Adrenal gland (tissue), 12 donors: Measurements from ENCODE around the gene EFTUD2. TPM values are rescaled to one million over a fixed set of nuclear protein-coding genes. Genes with fewer than 3 reads are reported as not detected.

Experiments
- DNase-seq, 7 donors: peaks; one replicate each; pipeline ENCODE4 v3.0.0-alpha.2; 2019 to 2020
- H3K27ac ChIP-seq, 5 donors: fragments of 200-600 bp; sonication (generic) in 4 of 5; 1 replicate in 3 of 5; 2 replicates in 2 of 5; pipeline versions ENCODE4 v1.5.1 to v1.8.0; 2016 to 2020; ENCODE audit warnings: mild to moderate bottlenecking in 1 of 5
- H3K27me3 ChIP-seq: fragments of 200-600 bp; 2 replicates; pipeline ENCODE4 v1.8.0; 2021
- H3K36me3 ChIP-seq, 2 donors: fragments of 200-600 bp; replicated peaks in 1 of 2; 1 replicate in 1 of 2; 2 replicates in 1 of 2; pipeline versions ENCODE4 v1.5.1 to v1.8.0; 2018 to 2022
- H3K4me1 ChIP-seq, 2 donors: fragments of 200-600 bp; replicated peaks in 1 of 2; 1 replicate in 1 of 2; 2 replicates in 1 of 2; pipeline versions ENCODE4 v1.5.1 to v1.8.0; 2018 to 2021
- H3K4me3 ChIP-seq, 4 donors: fragments of 200-600 bp; sonication (generic) in 3 of 4; one replicate each; pipeline ENCODE4 v1.5.1; 2016 to 2018
- H3K9me3 ChIP-seq, 3 donors: fragments of 200-600 bp; sonication (generic) in 1 of 3; replicated peaks in 1 of 3; 1 replicate in 2 of 3; 2 replicates in 1 of 3; pipeline versions ENCODE4 v1.5.1 to v1.8.0; 2016 to 2021
- POLR2A ChIP-seq, 2 donors: fragments of 450-650 bp; IDR thresholded peaks; one replicate each; pipeline ENCODE4 v1.6.1; 2017; ENCODE audit warnings: antibody characterized with exemption in 2 of 2, mild to moderate bottlenecking in 2 of 2, moderate library complexity in 1 of 2
- WGBS, 4 donors: extraction: QIAGEN DNeasy Blood & Tissue Kit in 2 of 4; methylation state at CpG; one replicate each; pipeline versions ENCODE4 v1.1.5 to v1.1.7; 2013 to 2017; 5-methylcytosine and 5-hydroxymethylcytosine counted together
- intact Hi-C, 2 donors: fragments of 100-400 bp; cut with DNase I; formaldehyde crosslinking; loops; one replicate each; pipeline versions ENCODE4 v1.14.1 to v1.15.0; 2022 to 2023
- polyA plus RNA-seq, 3 donors: library from polyadenylated mRNA; stranded (reverse); fragments of 200-250 nt in 2 of 3; fragments of 350-450 nt in 1 of 3; fragmentation: Illumina TruSeq in 1 of 3; extraction: RNeasy Lipid Tissue Mini Kit (QIAGEN cat#74804) in 1 of 3; gene quantifications; one replicate each; pipeline ENCODE4 v1.2.3, GENCODE V29; 2013 to 2014
- total RNA-seq, 9 donors: library from RNA; depleted of rRNA in 4 of 9; stranded (reverse); fragments of >200 nt in 4 of 9; fragments of 120-200 nt in 1 of 9; fragmentation: NEBNext Ultra II Directional in 1 of 9; extraction: Animal tissue kit (Norgen Biotek cat#: 25700) in 1 of 9; gene quantifications; one replicate each; pipeline versions ENCODE4 v1.1.0 to v1.2.4, GENCODE V29; 2013 to 2023
- TF ChIP-seq, protein P1 (sequence below), 6 experiments: fragments of 450-650 bp in 4 of 6; fragments of 200-600 bp in 2 of 6; sonication (generic) in 1 of 6; IDR thresholded peaks; 1 replicate in 5 of 6; 2 replicates in 1 of 6; pipeline versions ENCODE4 v1.5.1 to v1.8.0; 2016 to 2021; ENCODE audit warnings: antibody characterized with exemption in 6 of 6, mild to moderate bottlenecking in 2 of 6, moderate library complexity in 1 of 6
- donor health status: healthy with polysubstance abuse.
- donor health status: Bipolar disorder and iron deficiency.
- donor health status: DM: yes; HTN: yes; CAD: no.
- donor health status: DM: no; HTN: no; CAD: no.
- donor health status: DM: no; HTN: no; CAD: no.
- donor health status: DM: yes; HTN: yes; CAD: no.

Gene EFTUD2
- total and polyA plus RNA-seq, 12 donors: 30.5 to 122 (median 87.2) TPM

DNA sequence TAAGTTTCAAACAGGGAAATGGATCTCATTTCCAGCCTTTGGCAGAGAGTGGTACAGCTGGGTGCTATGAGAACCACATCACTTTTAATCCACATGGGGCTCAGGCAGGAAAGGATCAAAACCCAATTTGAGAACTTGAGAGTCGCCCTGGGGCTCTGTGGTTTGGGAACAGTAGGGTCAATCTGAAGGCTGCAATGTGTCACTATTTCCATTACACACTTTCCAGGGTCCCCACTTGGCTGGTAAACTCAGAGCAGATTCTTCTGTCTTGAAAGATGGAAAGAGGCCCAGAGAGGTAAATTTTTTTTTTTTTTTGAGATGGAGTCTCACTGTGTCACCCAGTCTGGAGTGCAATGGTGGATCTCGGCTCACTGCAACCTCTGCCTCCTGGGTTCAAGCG, 58.3 kb downstream of the EFTUD2 start:
- Histone ChIP-seq H3K36me3 (no peaks in the 10 kb centered on the region), H3K4me3 (no peak overlapping the region), H3K27ac (no peak overlapping the region), H3K4me1 (no peaks in the 10 kb centered on the region), H3K27me3 (no peaks in the 10 kb centered on the region), H3K9me3 (no peaks in the 10 kb centered on the region)
- TF ChIP-seq, protein P1, sequence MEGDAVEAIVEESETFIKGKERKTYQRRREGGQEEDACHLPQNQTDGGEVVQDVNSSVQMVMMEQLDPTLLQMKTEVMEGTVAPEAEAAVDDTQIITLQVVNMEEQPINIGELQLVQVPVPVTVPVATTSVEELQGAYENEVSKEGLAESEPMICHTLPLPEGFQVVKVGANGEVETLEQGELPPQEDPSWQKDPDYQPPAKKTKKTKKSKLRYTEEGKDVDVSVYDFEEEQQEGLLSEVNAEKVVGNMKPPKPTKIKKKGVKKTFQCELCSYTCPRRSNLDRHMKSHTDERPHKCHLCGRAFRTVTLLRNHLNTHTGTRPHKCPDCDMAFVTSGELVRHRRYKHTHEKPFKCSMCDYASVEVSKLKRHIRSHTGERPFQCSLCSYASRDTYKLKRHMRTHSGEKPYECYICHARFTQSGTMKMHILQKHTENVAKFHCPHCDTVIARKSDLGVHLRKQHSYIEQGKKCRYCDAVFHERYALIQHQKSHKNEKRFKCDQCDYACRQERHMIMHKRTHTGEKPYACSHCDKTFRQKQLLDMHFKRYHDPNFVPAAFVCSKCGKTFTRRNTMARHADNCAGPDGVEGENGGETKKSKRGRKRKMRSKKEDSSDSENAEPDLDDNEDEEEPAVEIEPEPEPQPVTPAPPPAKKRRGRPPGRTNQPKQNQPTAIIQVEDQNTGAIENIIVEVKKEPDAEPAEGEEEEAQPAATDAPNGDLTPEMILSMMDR (IDR thresholded peaks at IDR 0.05): no peak
- no peak for TF ChIP-seq POLR2A (IDR thresholded peaks at IDR 0.05)
- intact Hi-C loops: no loop called here
- 71 to 87% (median 81%) methylated on average over 3 of the region's 3 CpGs for WGBS, 4 donors
- no peak for DNase-seq

DNA sequence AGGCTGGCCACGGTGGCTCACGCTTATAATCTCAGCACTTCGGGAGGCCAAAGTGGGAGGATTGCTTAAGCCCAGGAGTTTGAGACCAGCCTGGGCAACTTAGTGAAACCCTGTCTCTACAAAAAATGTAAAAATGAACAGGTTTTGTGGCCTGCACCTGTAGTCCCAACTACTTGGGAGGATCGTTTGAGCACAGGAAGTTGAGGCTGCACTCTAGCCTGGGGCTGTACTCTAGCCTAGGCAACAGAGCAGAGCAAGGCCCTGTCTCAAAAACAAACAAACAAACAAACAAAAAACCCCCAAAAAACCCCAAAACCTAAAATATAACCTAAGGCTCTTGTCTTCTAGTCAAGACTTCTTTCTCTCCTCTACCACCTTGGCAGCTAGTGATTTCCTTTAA, 59.0 kb downstream of the EFTUD2 start:
- Histone ChIP-seq H3K27ac (no peak overlapping the region), H3K4me1 (no peaks in the 10 kb centered on the region), H3K9me3 (no peaks in the 10 kb centered on the region), H3K27me3 (no peaks in the 10 kb centered on the region), H3K4me3 (no peak overlapping the region), H3K36me3 (no peaks in the 10 kb centered on the region)
- WGBS, 4 donors: 82 to 87% (median 84%) methylated on average over 4 of the region's 4 CpGs
- no peak for DNase-seq
- TF ChIP-seq POLR2A (IDR thresholded peaks at IDR 0.05): no peak
- TF ChIP-seq, protein P1 (IDR thresholded peaks at IDR 0.05): no peak
- intact Hi-C loops: no loop called here

DNA sequence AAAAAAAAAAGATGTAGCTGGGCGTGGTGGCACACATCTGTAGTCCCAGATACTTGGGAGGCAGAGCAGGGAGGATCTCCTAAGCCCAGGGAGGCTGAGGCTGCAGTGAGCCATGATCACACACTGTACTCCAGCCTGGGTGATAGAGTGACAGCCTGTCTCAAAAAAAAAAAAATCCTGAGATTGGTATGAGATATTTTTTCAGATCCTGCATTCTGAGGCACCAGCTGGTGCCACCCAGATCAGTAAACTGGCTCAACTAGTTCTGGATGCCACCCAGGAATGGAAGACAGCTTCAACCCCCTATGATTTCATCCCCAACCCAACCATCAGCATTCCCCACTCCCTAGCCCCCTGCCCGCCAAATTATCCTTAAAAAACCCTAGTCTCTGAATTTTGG, 62.0 kb downstream of the EFTUD2 start:
- intact Hi-C loops: no loop called here
- 48 to 75% (median 72%) methylated on average over 2 of the region's 2 CpGs for WGBS, 4 donors

DNA sequence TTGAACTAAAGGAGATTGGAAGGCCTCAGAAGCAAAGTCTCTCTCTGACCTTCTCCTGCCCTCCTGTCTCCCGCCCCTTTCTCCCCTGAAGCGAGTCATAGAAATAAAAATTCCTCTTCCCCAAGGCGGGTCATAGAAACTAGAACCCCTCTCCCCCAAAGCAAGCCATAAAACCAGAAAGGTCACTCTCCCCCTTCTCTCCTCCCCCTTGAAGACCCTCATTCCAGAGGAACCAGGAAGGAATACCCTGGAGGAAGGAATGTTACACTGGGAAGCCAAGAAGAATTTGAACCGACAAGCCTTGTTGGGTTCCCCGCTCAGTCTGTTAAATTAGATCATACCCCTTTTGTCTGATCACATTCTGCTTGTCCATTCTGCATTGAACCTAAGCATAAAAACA, 66.4 kb downstream of the EFTUD2 start:
- WGBS, 4 donors: 80 to 83% (median 83%) methylated on average over 5 of the region's 5 CpGs
- H3K4me3 ChIP-seq: no peak overlapping the region
- no peaks in the 10 kb centered on the region for H3K9me3 ChIP-seq
- peaks cover 33% of the 10 kb centered on the region for H3K27me3 ChIP-seq
- no peaks in the 10 kb centered on the region for H3K36me3 ChIP-seq
- DNase-seq: no peak
- TF ChIP-seq POLR2A (IDR thresholded peaks at IDR 0.05): no peak
- TF ChIP-seq, protein P1 (IDR thresholded peaks at IDR 0.05): no peak
- H3K27ac ChIP-seq: no peak overlapping the region
- intact Hi-C loops: no loop called here
- H3K4me1 ChIP-seq: peaks cover 10 to 17% of the 10 kb centered on the region in 2 donors

More for the DNA sequence above, 62.0 kb downstream of the EFTUD2 start:
- H3K4me3 ChIP-seq: no peak overlapping the region
- peaks cover 4% of the 10 kb centered on the region for H3K27me3 ChIP-seq
- H3K27ac ChIP-seq: no peak overlapping the region
- TF ChIP-seq POLR2A (IDR thresholded peaks at IDR 0.05): no peak
- TF ChIP-seq, protein P1 (IDR thresholded peaks at IDR 0.05): no peak
- H3K9me3 ChIP-seq: no peaks in the 10 kb centered on the region
- no peaks in the 10 kb centered on the region for H3K4me1 ChIP-seq
- no peaks in the 10 kb centered on the region for H3K36me3 ChIP-seq
- no peak for DNase-seq
